HEK293 (cell line): ENCODE measurements around the gene LDLRAD4.

Experiments used
- CTCF ChIA-PET: fragments of 350-600 bp; formaldehyde crosslinking; extraction: SDS; loops from one replicate; lab custom pipeline; 2021; ENCODE audit warnings: antibody characterized with exemption; lab: Yijun Ruan, JAX
- POLR2A ChIA-PET: fragments of 300-600 bp; formaldehyde crosslinking; extraction: SDS; loops from one replicate; lab custom pipeline; 2020; ENCODE audit warnings: antibody characterized with exemption, inconsistent platforms; lab: Yijun Ruan, JAX
- H3K27ac ChIP-seq: fragments of 200-500 bp; sonication (Bioruptor generic); 2 replicates; pipeline ENCODE4 v1.5.1; 2014; ENCODE audit warnings: low read depth, low read length, control low read depth, inconsistent platforms; ENCODE audit errors: extremely low read depth
- H3K36me3 ChIP-seq, 2 experiments: fragments of 200-500 bp in 1 of 2; sonication (Bioruptor generic) in 1 of 2; 1 replicate in 1 of 2; 2 replicates in 1 of 2; pipeline ENCODE4 v1.5.1; 2014 to 2017; ENCODE audit warnings: inconsistent platforms in 2 of 2, low read length in 2 of 2; ENCODE audit not compliant: control insufficient read depth in 2 of 2, insufficient read depth in 1 of 2
- H3K4me1 ChIP-seq: fragments of 200-500 bp; sonication (Bioruptor generic); 2 replicates; pipeline ENCODE4 v1.5.1; 2014; ENCODE audit warnings: mild to moderate bottlenecking, low read length, inconsistent platforms; ENCODE audit not compliant: control insufficient read depth, insufficient read depth
- H3K4me3 ChIP-seq: 2 replicates; pipeline ENCODE4 v1.5.1; 2011; ENCODE audit warnings: low read depth, mild to moderate bottlenecking, control low read depth, low read length, moderate library complexity
- H3K9me3 ChIP-seq: fragments of 200-500 bp; sonication (Bioruptor generic); 2 replicates; pipeline ENCODE4 v1.5.1; 2014; ENCODE audit warnings: low read depth, low read length, inconsistent platforms; ENCODE audit not compliant: control insufficient read depth, insufficient read depth
- HOXC10 ChIP-seq: sonication (generic); formaldehyde crosslinking; IDR thresholded peaks from 2 replicates; pipeline ENCODE4 v1.8.1; 2023; ENCODE audit warnings: mild to moderate bottlenecking, missing genetic modification reagents
- KLF9 ChIP-seq: fragments of 450-650 bp; formaldehyde crosslinking; IDR thresholded peaks from 2 replicates; pipeline ENCODE4 v1.5.1; 2016; ENCODE audit warnings: missing biosample characterization, missing genetic modification characterization, low read depth
- OVOL3 ChIP-seq: fragments of 450-650 bp; formaldehyde crosslinking; IDR thresholded peaks from 2 replicates; pipeline ENCODE4 v1.5.1; 2016; ENCODE audit warnings: missing biosample characterization, missing genetic modification characterization
- SALL2 ChIP-seq: fragments of 450-650 bp; formaldehyde crosslinking; IDR thresholded peaks from 2 replicates; pipeline ENCODE4 v1.5.0; 2017; ENCODE audit warnings: missing biosample characterization, mild to moderate bottlenecking, missing genetic modification characterization, borderline replicate concordance
- ZBTB21 ChIP-seq: fragments of 450-650 bp; formaldehyde crosslinking; IDR thresholded peaks from 2 replicates; pipeline ENCODE4 v1.5.1; 2017; ENCODE audit warnings: missing biosample characterization, missing genetic modification characterization
- ZFP3 ChIP-seq: fragments of 450-650 bp; formaldehyde crosslinking; IDR thresholded peaks from 2 replicates; pipeline ENCODE4 v1.5.1; 2016; ENCODE audit warnings: low read depth, missing biosample characterization, missing genetic modification characterization
- ZFP41 ChIP-seq: fragments of 450-650 bp; formaldehyde crosslinking; IDR thresholded peaks from 2 replicates; pipeline ENCODE4 v1.5.1; 2016; ENCODE audit warnings: missing biosample characterization, missing genetic modification characterization, borderline replicate concordance
- ZNF549 ChIP-seq: fragments of 450-650 bp; IDR thresholded peaks from 2 replicates; pipeline ENCODE4 v1.5.1; 2018; ENCODE audit warnings: missing biosample characterization, missing genetic modification characterization, mild to moderate bottlenecking, inconsistent platforms, moderate library complexity
- ZNF596 ChIP-seq: fragments of 450-650 bp; IDR thresholded peaks from 2 replicates; pipeline ENCODE4 v1.5.0; 2018; ENCODE audit warnings: missing biosample characterization, mild to moderate bottlenecking, missing genetic modification characterization, moderate library complexity
- ZNF792 ChIP-seq: fragments of 450-650 bp; formaldehyde crosslinking; IDR thresholded peaks from 2 replicates; pipeline ENCODE4 v1.5.1; 2016; ENCODE audit warnings: missing biosample characterization, missing genetic modification characterization
- ZNF837 ChIP-seq: fragments of 450-650 bp; formaldehyde crosslinking; IDR thresholded peaks from 2 replicates; pipeline ENCODE4 v1.5.1; 2016; ENCODE audit warnings: missing biosample characterization, missing genetic modification characterization
- TF ChIP-seq, protein P1 (sequence below): fragments of 450-650 bp; formaldehyde crosslinking; IDR thresholded peaks from 2 replicates; pipeline ENCODE4 v1.5.1; 2017; ENCODE audit warnings: missing biosample characterization, missing genetic modification characterization
- TF ChIP-seq, protein P2 (sequence below): fragments of 450-650 bp; formaldehyde crosslinking; conservative IDR thresholded peaks from 2 replicates; pipeline ENCODE4 v1.5.1; 2016; ENCODE audit warnings: low read depth, missing biosample characterization, missing genetic modification characterization
- TF ChIP-seq, protein P3 (sequence below): fragments of 450-650 bp; formaldehyde crosslinking; IDR thresholded peaks from 2 replicates; pipeline ENCODE4 v1.5.1; 2016; ENCODE audit warnings: missing biosample characterization, missing genetic modification characterization
- TF ChIP-seq, protein P4 (sequence below): fragments of 450-650 bp; formaldehyde crosslinking; IDR thresholded peaks from 2 replicates; pipeline ENCODE4 v1.5.1; 2017; ENCODE audit warnings: missing biosample characterization, missing genetic modification characterization
- TF ChIP-seq, protein P5 (sequence below): fragments of 450-650 bp; formaldehyde crosslinking; IDR thresholded peaks from 2 replicates; pipeline ENCODE4 v1.5.1; 2016; ENCODE audit warnings: missing biosample characterization, missing genetic modification characterization

LDLRAD4 gene

DNA sequence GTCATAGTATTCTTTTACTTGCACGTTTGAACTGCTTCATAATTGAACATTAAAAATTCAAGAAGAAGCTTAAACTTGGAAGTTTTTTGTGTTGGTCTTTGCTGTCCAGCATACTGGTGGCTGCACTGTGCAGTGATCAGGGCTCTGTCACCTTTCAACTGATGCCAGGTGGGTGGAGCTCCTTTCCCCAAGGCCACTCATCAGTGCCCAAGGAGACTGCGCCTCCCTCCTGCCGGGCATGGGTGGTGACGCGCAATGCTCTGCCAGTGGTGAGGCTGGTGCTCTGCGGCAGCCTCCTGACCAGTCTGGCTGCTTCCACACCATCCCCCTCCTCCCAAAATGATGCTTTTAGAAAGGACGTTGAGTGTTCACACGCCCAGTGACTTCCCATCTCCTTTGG, 16.0 kb upstream of the LDLRAD4 start:
- Histone ChIP-seq H3K27ac (no peak overlapping the region), H3K4me3 (no peak overlapping the region), H3K36me3 (no peaks in the 10 kb centered on the region), H3K9me3 (no peaks in the 10 kb centered on the region), H3K4me1 (no peaks in the 10 kb centered on the region)
- CTCF ChIA-PET, result interaction anchor here (0.7 to 1.3 kb wide), 3 partner anchors 11 to 43 kb away, joined by 3 to 5 read pairs (median 3); no protein-coding TSS in a partner anchor
- POLR2A ChIA-PET, result no interaction called here
- no peak for TF ChIP-seq OVOL3 (tag by site-specific recombination)
- no peak for TF ChIP-seq KLF9
- TF ChIP-seq ZNF596 (tag by site-specific recombination), result no peak
- TF ChIP-seq ZBTB21 (tag by site-specific recombination), result no peak
- TF ChIP-seq ZNF792 (tag by site-specific recombination), result no peak
- no peak for TF ChIP-seq ZNF549 (tag by site-specific recombination)
- TF ChIP-seq, protein P1, sequence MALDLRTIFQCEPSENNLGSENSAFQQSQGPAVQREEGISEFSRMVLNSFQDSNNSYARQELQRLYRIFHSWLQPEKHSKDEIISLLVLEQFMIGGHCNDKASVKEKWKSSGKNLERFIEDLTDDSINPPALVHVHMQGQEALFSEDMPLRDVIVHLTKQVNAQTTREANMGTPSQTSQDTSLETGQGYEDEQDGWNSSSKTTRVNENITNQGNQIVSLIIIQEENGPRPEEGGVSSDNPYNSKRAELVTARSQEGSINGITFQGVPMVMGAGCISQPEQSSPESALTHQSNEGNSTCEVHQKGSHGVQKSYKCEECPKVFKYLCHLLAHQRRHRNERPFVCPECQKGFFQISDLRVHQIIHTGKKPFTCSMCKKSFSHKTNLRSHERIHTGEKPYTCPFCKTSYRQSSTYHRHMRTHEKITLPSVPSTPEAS (tag by site-specific recombination), result no peak
- TF ChIP-seq ZFP41, result no peak
- TF ChIP-seq, protein P2, sequence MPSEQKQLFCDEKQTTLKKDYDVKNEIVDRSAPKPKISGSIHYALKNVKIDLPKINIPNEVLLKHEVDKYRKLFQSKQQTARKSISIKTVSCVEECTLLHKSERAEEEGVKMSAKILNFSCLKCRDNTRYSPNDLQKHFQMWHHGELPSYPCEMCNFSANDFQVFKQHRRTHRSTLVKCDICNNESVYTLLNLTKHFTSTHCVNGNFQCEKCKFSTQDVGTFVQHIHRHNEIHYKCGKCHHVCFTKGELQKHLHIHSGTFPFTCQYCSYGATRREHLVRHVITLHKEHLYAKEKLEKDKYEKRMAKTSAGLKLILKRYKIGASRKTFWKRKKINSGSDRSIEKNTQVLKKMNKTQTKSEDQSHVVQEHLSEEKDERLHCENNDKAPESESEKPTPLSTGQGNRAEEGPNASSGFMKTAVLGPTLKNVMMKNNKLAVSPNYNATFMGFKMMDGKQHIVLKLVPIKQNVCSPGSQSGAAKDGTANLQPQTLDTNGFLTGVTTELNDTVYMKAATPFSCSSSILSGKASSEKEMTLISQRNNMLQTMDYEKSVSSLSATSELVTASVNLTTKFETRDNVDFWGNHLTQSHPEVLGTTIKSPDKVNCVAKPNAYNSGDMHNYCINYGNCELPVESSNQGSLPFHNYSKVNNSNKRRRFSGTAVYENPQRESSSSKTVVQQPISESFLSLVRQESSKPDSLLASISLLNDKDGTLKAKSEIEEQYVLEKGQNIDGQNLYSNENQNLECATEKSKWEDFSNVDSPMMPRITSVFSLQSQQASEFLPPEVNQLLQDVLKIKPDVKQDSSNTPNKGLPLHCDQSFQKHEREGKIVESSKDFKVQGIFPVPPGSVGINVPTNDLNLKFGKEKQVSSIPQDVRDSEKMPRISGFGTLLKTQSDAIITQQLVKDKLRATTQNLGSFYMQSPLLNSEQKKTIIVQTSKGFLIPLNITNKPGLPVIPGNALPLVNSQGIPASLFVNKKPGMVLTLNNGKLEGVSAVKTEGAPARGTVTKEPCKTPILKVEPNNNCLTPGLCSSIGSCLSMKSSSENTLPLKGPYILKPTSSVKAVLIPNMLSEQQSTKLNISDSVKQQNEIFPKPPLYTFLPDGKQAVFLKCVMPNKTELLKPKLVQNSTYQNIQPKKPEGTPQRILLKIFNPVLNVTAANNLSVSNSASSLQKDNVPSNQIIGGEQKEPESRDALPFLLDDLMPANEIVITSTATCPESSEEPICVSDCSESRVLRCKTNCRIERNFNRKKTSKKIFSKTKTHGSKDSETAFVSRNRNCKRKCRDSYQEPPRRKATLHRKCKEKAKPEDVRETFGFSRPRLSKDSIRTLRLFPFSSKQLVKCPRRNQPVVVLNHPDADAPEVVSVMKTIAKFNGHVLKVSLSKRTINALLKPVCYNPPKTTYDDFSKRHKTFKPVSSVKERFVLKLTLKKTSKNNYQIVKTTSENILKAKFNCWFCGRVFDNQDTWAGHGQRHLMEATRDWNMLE (tag by site-specific recombination), result no peak
- TF ChIP-seq, protein P3, sequence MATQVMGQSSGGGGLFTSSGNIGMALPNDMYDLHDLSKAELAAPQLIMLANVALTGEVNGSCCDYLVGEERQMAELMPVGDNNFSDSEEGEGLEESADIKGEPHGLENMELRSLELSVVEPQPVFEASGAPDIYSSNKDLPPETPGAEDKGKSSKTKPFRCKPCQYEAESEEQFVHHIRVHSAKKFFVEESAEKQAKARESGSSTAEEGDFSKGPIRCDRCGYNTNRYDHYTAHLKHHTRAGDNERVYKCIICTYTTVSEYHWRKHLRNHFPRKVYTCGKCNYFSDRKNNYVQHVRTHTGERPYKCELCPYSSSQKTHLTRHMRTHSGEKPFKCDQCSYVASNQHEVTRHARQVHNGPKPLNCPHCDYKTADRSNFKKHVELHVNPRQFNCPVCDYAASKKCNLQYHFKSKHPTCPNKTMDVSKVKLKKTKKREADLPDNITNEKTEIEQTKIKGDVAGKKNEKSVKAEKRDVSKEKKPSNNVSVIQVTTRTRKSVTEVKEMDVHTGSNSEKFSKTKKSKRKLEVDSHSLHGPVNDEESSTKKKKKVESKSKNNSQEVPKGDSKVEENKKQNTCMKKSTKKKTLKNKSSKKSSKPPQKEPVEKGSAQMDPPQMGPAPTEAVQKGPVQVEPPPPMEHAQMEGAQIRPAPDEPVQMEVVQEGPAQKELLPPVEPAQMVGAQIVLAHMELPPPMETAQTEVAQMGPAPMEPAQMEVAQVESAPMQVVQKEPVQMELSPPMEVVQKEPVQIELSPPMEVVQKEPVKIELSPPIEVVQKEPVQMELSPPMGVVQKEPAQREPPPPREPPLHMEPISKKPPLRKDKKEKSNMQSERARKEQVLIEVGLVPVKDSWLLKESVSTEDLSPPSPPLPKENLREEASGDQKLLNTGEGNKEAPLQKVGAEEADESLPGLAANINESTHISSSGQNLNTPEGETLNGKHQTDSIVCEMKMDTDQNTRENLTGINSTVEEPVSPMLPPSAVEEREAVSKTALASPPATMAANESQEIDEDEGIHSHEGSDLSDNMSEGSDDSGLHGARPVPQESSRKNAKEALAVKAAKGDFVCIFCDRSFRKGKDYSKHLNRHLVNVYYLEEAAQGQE, result no peak
- TF ChIP-seq ZNF837 (tag by site-specific recombination), result no peak
- TF ChIP-seq, protein P4, sequence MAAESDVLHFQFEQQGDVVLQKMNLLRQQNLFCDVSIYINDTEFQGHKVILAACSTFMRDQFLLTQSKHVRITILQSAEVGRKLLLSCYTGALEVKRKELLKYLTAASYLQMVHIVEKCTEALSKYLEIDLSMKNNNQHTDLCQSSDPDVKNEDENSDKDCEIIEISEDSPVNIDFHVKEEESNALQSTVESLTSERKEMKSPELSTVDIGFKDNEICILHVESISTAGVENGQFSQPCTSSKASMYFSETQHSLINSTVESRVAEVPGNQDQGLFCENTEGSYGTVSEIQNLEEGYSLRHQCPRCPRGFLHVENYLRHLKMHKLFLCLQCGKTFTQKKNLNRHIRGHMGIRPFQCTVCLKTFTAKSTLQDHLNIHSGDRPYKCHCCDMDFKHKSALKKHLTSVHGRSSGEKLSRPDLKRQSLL (tag by site-specific recombination), result no peak
- no peak for TF ChIP-seq ZFP3 (tag by site-specific recombination)
- TF ChIP-seq, protein P5, sequence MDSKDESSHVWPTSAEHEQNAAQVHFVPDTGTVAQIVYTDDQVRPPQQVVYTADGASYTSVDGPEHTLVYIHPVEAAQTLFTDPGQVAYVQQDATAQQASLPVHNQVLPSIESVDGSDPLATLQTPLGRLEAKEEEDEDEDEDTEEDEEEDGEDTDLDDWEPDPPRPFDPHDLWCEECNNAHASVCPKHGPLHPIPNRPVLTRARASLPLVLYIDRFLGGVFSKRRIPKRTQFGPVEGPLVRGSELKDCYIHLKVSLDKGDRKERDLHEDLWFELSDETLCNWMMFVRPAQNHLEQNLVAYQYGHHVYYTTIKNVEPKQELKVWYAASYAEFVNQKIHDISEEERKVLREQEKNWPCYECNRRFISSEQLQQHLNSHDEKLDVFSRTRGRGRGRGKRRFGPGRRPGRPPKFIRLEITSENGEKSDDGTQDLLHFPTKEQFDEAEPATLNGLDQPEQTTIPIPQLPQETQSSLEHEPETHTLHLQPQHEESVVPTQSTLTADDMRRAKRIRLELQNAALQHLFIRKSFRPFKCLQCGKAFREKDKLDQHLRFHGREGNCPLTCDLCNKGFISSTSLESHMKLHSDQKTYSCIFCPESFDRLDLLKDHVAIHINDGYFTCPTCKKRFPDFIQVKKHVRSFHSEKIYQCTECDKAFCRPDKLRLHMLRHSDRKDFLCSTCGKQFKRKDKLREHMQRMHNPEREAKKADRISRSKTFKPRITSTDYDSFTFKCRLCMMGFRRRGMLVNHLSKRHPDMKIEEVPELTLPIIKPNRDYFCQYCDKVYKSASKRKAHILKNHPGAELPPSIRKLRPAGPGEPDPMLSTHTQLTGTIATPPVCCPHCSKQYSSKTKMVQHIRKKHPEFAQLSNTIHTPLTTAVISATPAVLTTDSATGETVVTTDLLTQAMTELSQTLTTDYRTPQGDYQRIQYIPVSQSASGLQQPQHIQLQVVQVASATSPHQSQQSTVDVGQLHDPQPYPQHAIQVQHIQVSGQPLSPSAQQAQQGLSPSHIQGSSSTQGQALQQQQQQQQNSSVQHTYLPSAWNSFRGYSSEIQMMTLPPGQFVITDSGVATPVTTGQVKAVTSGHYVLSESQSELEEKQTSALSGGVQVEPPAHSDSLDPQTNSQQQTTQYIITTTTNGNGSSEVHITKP (tag by site-specific recombination), result no peak
- no peak for TF ChIP-seq HOXC10
- TF ChIP-seq SALL2 (tag by site-specific recombination), result no peak
